Duodenal mucosa (tissue), 2 donors: Measurements from ENCODE around the gene PTPRN2.

Experiments used
- H3K27ac ChIP-seq: one replicate; pipeline ENCODE4 v1.7.0; 2013; ENCODE audit warnings: low read depth, low read length
- H3K27me3 ChIP-seq, 2 donors: one replicate each; pipeline ENCODE4 v1.7.0; 2013; ENCODE audit warnings: low read length in 2 of 2, control low read depth in 1 of 2; ENCODE audit not compliant: insufficient read depth in 2 of 2, control insufficient read depth in 1 of 2
- H3K36me3 ChIP-seq, 2 donors: one replicate each; pipeline ENCODE4 v1.7.0; 2013; ENCODE audit warnings: low read length in 2 of 2, control low read depth in 1 of 2; ENCODE audit not compliant: insufficient read depth in 2 of 2, control insufficient read depth in 1 of 2
- H3K4me1 ChIP-seq, 2 donors: one replicate each; pipeline ENCODE4 v1.7.0; 2013; ENCODE audit warnings: low read length in 2 of 2, control low read depth in 1 of 2; ENCODE audit not compliant: insufficient read depth in 2 of 2, control insufficient read depth in 1 of 2
- H3K4me3 ChIP-seq, 2 donors: one replicate each; pipeline ENCODE4 v1.7.0; 2013; ENCODE audit warnings: low read length in 2 of 2, low read depth in 1 of 2
- H3K9ac ChIP-seq, 2 donors: one replicate each; pipeline ENCODE4 v1.7.0; 2013; ENCODE audit warnings: low read length in 2 of 2, low read depth in 1 of 2
- H3K9me3 ChIP-seq, 2 donors: one replicate each; pipeline ENCODE4 v1.7.0; 2013; ENCODE audit warnings: low read length in 2 of 2, control low read depth in 1 of 2; ENCODE audit not compliant: control insufficient read depth in 1 of 2

Gene PTPRN2

GRCh38 chr7:157760004-157760730 lies 827.5 kb downstream of the PTPRN2 start:
- Histone ChIP-seq H3K9ac (no peak overlapping the region), H3K27me3 (no peaks in the 10 kb centered on the region), H3K27ac (no peak overlapping the region), H3K9me3 (peaks cover 2 to 5% of the 10 kb centered on the region in 2 donors), H3K4me3 (no peak overlapping the region), H3K36me3 (no peaks in the 10 kb centered on the region), H3K4me1 (no peaks in the 10 kb centered on the region)

GRCh38 chr7:157759246-157759805 lies 828.3 kb downstream of the PTPRN2 start:
- H3K4me1 ChIP-seq: no peaks in the 10 kb centered on the region
- peaks cover 1 to 4% of the 10 kb centered on the region in 2 donors for H3K9me3 ChIP-seq

DNA sequence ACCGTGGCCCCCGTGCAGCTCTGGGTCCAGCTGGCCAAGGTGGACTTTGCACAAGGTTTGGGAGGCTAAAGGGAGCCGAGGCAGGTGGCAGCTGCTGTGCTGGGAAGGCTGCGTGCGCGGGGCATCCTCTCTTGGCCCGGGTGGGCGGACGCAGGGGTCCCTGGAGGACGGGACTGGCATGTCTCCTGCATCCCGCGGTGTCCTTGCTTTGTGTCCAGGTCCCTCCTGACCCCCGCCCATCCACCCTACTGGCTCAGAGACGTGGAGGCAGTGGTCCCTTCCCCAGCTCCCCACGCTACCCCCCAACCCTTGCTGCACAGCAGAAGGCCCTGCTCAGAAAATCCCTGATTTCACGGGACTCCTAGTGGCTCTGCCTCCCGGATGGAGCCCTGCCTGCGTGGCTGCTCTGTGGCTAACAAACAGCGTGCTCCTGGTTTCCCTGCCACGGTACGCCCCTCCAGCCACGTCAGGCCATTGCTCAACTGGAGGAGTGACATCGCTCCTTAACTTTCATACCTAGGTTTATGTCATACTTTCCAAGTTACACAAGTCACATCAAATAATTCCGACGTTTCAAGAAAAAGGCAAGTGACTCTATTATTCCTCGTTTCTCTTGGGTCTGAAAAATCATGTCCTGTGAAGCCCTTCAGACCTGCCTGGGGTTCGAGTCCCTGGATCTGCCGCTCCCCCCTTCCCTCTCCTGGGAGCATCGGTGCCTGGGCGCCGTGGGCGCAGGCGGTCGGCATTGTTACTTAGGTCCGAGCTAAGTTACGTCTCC lies 829.0 kb downstream of the PTPRN2 start:
- no peaks in the 10 kb centered on the region for H3K4me1 ChIP-seq
- no peaks in the 10 kb centered on the region for H3K27me3 ChIP-seq
- no peak overlapping the region for H3K4me3 ChIP-seq
- H3K36me3 ChIP-seq: no peaks in the 10 kb centered on the region
- no peak overlapping the region for H3K9ac ChIP-seq
- no peaks in the 10 kb centered on the region for H3K9me3 ChIP-seq
- no peak overlapping the region for H3K27ac ChIP-seq

More at GRCh38 chr7:157759246-157759805, 828.3 kb downstream of the PTPRN2 start:
- Histone ChIP-seq H3K27me3 (no peaks in the 10 kb centered on the region), H3K9ac (no peak overlapping the region), H3K4me3 (no peak overlapping the region), H3K27ac (no peak overlapping the region), H3K36me3 (no peaks in the 10 kb centered on the region)

GRCh38 chr7:157757776-157758467 lies 829.7 kb downstream of the PTPRN2 start:
- Histone ChIP-seq H3K4me3 (no peak overlapping the region), H3K9me3 (no peaks in the 10 kb centered on the region), H3K4me1 (no peaks in the 10 kb centered on the region), H3K27ac (no peak overlapping the region), H3K36me3 (no peaks in the 10 kb centered on the region), H3K27me3 (no peaks in the 10 kb centered on the region), H3K9ac (no peak overlapping the region)

GRCh38 chr7:157757211-157757610 lies 830.4 kb downstream of the PTPRN2 start:
- Histone ChIP-seq H3K4me1 (no peaks in the 10 kb centered on the region), H3K27ac (no peak overlapping the region), H3K36me3 (no peaks in the 10 kb centered on the region), H3K9ac (no peak overlapping the region), H3K4me3 (no peak overlapping the region), H3K27me3 (no peaks in the 10 kb centered on the region), H3K9me3 (no peaks in the 10 kb centered on the region)

- Histone ChIP-seq H3K9ac (no peak overlapping the region), H3K36me3 (no peaks in the 10 kb centered on the region), H3K27ac (no peak overlapping the region)
Measured at GRCh38 chr7:157755741-157756140, 831.9 kb downstream of the PTPRN2 start.

GRCh38 chr7:157754416-157754790 lies 833.2 kb downstream of the PTPRN2 start:
- H3K4me1 ChIP-seq: no peaks in the 10 kb centered on the region
- no peak overlapping the region for H3K9ac ChIP-seq
- H3K4me3 ChIP-seq: no peak overlapping the region
- no peaks in the 10 kb centered on the region for H3K9me3 ChIP-seq
- no peaks in the 10 kb centered on the region for H3K36me3 ChIP-seq
- H3K27ac ChIP-seq: no peak overlapping the region
- H3K27me3 ChIP-seq: no peaks in the 10 kb centered on the region

More at GRCh38 chr7:157755741-157756140, 831.9 kb downstream of the PTPRN2 start:
- H3K4me1 ChIP-seq: no peaks in the 10 kb centered on the region
- no peaks in the 10 kb centered on the region for H3K9me3 ChIP-seq
- H3K4me3 ChIP-seq: no peak overlapping the region
- no peaks in the 10 kb centered on the region for H3K27me3 ChIP-seq

DNA sequence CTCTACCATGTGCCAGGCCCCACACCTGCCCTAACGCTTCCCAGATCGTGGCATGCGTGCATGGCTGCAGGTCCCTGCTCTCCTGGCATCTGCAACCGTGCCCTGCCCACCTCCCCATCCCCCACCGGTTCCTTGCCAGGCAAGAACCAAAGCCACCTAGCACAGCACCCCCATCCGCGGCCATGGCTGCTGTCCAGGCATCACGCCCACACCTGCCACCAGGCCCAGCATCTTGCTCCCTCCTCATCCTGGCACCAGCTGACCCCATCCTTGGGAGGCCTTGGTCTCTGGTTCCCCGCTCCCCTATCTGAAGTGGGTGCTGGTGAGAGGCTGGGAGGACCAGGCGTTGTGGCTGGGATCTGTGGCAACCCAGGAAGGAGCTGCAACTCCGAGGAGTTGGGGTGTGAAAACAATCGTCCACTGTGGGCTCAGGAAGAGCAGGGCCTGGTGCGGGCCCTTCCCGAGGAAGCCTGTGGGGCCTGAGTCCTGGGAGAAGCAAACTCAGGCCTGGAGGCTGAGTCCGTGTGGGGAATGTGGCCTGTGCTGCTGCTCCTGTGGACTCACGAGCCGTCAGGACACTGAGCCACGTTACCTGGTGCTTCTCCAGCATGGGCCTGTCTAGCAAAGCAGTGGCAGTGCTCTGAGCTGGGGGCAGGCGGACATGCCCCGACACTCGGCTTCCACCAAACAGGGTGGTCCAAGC lies 833.8 kb downstream of the PTPRN2 start:
- H3K27me3 ChIP-seq: no peaks in the 10 kb centered on the region
- H3K9ac ChIP-seq: no peak overlapping the region
- H3K4me3 ChIP-seq: no peak overlapping the region
- no peak overlapping the region for H3K27ac ChIP-seq
- no peaks in the 10 kb centered on the region for H3K9me3 ChIP-seq
- no peaks in the 10 kb centered on the region for H3K36me3 ChIP-seq
- no peaks in the 10 kb centered on the region for H3K4me1 ChIP-seq

DNA sequence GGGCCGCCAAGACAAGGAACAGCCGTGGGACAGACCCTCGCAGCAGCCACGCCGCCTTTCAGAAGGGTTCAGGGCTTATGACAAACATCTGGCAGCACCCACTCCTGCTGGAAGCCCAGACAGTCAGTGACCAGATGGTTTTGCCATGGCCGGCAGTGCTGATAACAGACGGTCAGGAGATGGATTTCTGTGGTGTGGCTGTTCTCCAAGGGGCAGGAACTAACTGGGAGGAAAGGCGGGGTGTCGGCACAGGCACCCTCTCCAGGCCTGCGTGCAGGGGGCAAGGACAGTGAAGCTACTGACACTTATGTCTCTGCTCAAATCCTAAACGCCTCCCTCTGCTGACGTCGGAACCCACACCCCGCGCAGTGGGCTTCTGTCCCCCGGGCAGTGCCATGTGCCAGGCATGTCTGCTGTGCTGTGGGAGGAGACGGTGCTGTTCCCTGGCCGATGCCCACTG lies 834.8 kb downstream of the PTPRN2 start:
- no peaks in the 10 kb centered on the region for H3K36me3 ChIP-seq
- no peaks in the 10 kb centered on the region for H3K4me1 ChIP-seq
- H3K27ac ChIP-seq: no peak overlapping the region
- no peak overlapping the region for H3K4me3 ChIP-seq
- no peaks in the 10 kb centered on the region for H3K9me3 ChIP-seq
- no peaks in the 10 kb centered on the region for H3K27me3 ChIP-seq
- H3K9ac ChIP-seq: no peak overlapping the region
